Neural cell (in vitro differentiated cells): ENCODE results near the gene HIVEP3. TPM values are rescaled to one million over a fixed set of nuclear protein-coding genes. Genes with fewer than 3 reads are reported as not detected.

Experiments
- H2AFZ ChIP-seq: fragments of 200-600, 300-800 bp; sonication (generic), shearing (Covaris generic); 2 replicates; pipeline ENCODE4 v1.6.0; 2014; ENCODE audit warnings: low read depth, mild to moderate bottlenecking, antibody characterized with exemption, low read length, moderate library complexity
- H3F3A ChIP-seq: fragments of 200-600 bp; shearing (Covaris generic); 2 replicates; pipeline ENCODE4 v1.6.1; 2016; ENCODE audit warnings: mild to moderate bottlenecking, moderate library complexity, mixed read lengths, antibody characterized with exemption, low read length; ENCODE audit not compliant: insufficient read depth, poor library complexity, severe bottlenecking
- H3K27ac ChIP-seq: fragments of 200-600, 300-800 bp; sonication (generic), shearing (Covaris generic); 2 replicates; pipeline ENCODE4 v1.5.1; 2014; ENCODE audit warnings: mild to moderate bottlenecking, low read length, moderate library complexity
- H3K27me3 ChIP-seq: fragments of 300-800, 200-600 bp; sonication (generic), shearing (Covaris generic); 2 replicates; pipeline ENCODE4 v1.6.0; 2014; ENCODE audit warnings: mild to moderate bottlenecking, low read depth, low read length, moderate library complexity; ENCODE audit not compliant: insufficient read depth
- H3K36me3 ChIP-seq: fragments of 300-800, 200-600 bp; sonication (generic), shearing (Covaris generic); 2 replicates; pipeline ENCODE4 v1.5.1; 2014; ENCODE audit warnings: mild to moderate bottlenecking, antibody characterized with exemption, low read length, moderate library complexity; ENCODE audit not compliant: insufficient read depth
- H3K4me2 ChIP-seq: fragments of 300-800, 200-600 bp; sonication (generic), shearing (Covaris generic); 2 replicates; pipeline ENCODE4 v1.6.0; 2014; ENCODE audit warnings: mild to moderate bottlenecking, low read length
- H3K4me3 ChIP-seq: fragments of 300-800, 200-600 bp; sonication (generic), shearing (Covaris generic); 2 replicates; pipeline ENCODE4 v1.5.1; 2014; ENCODE audit warnings: mild to moderate bottlenecking, low read length, moderate library complexity
- H3K79me2 ChIP-seq: fragments of 200-600 bp; shearing (Covaris generic); replicated peaks from 2 replicates; pipeline ENCODE4 v1.6.0; 2014; ENCODE audit warnings: mild to moderate bottlenecking, low read length, moderate library complexity; ENCODE audit not compliant: insufficient read depth
- H3K9ac ChIP-seq: fragments of 300-800, 200-600 bp; sonication (generic), shearing (Covaris generic); 2 replicates; pipeline ENCODE4 v1.6.1; 2016; ENCODE audit warnings: mild to moderate bottlenecking, low read length, mixed read lengths
- H3K9me2 ChIP-seq: fragments of 200-600 bp; shearing (Covaris generic); 2 replicates; pipeline ENCODE4 v1.6.1; 2016; ENCODE audit warnings: mild to moderate bottlenecking, low read length, mixed read lengths; ENCODE audit not compliant: insufficient read depth
- H3K9me3 ChIP-seq: fragments of 200-600, 300-800 bp; sonication (generic), shearing (Covaris generic); 2 replicates; pipeline ENCODE4 v1.6.1; 2016; ENCODE audit warnings: mild to moderate bottlenecking, mixed run types, low read length, moderate library complexity, mixed read lengths
- H4K20me1 ChIP-seq: fragments of 200-600 bp; shearing (Covaris generic); 2 replicates; pipeline ENCODE4 v1.6.1; 2016; ENCODE audit warnings: mild to moderate bottlenecking, mixed run types; ENCODE audit not compliant: insufficient read depth
- EP300 ChIP-seq: fragments of 450-650 bp; conservative IDR thresholded peaks from 2 replicates; pipeline ENCODE4 v1.6.1; 2014; ENCODE audit warnings: antibody characterized with exemption, mild to moderate bottlenecking, moderate library complexity; ENCODE audit not compliant: poor library complexity, severe bottlenecking
- EZH2 ChIP-seq: fragments of 200-600, 300-800 bp; shearing (Covaris generic), sonication (generic); IDR thresholded peaks from 2 replicates; pipeline ENCODE4 v1.6.1; 2014; ENCODE audit warnings: antibody characterized with exemption, low read length, borderline replicate concordance, mild to moderate bottlenecking; ENCODE audit not compliant: insufficient read depth, poor library complexity, severe bottlenecking
- MXI1 ChIP-seq: fragments of 450-650 bp; conservative IDR thresholded peaks from 2 replicates; pipeline ENCODE4 v1.6.1; 2014; ENCODE audit warnings: antibody characterized with exemption, mild to moderate bottlenecking; ENCODE audit not compliant: poor library complexity, severe bottlenecking
- POLR2AphosphoS5 ChIP-seq: IDR thresholded peaks from 2 replicates; pipeline ENCODE4 v1.6.1; 2012
- RAD21 ChIP-seq: fragments of 450-650 bp; conservative IDR thresholded peaks from 2 replicates; pipeline ENCODE4 v1.6.1; 2014; ENCODE audit warnings: antibody characterized with exemption, mild to moderate bottlenecking, moderate library complexity
- SMC3 ChIP-seq: fragments of 450-650 bp; conservative IDR thresholded peaks from 2 replicates; pipeline ENCODE4 v1.6.1; 2014; ENCODE audit warnings: antibody characterized with exemption, mild to moderate bottlenecking, moderate library complexity; ENCODE audit not compliant: poor library complexity
- TAF1 ChIP-seq: IDR thresholded peaks from 2 replicates; pipeline ENCODE4 v1.6.1; 2012; ENCODE audit warnings: low read depth
- polyA plus RNA-seq: library from polyadenylated mRNA; depleted of rRNA; stranded (reverse); fragments of >200 nt; gene quantifications from 2 replicates; pipeline ENCODE4 v1.2.3, GENCODE V29; 2014
- TF ChIP-seq, protein P1 (sequence below): fragments of 450-650 bp; IDR thresholded peaks from 2 replicates; pipeline ENCODE4 v1.5.1; 2014; ENCODE audit warnings: antibody characterized with exemption, mild to moderate bottlenecking, moderate library complexity; ENCODE audit not compliant: poor library complexity, severe bottlenecking
- TF ChIP-seq, protein P2 (sequence below): IDR thresholded peaks from 2 replicates; pipeline ENCODE4 v1.6.1; 2012; ENCODE audit warnings: borderline replicate concordance

HIVEP3 gene
- polyA plus RNA-seq, 1 donor from 2014 or later = 2.6 TPM

DNA sequence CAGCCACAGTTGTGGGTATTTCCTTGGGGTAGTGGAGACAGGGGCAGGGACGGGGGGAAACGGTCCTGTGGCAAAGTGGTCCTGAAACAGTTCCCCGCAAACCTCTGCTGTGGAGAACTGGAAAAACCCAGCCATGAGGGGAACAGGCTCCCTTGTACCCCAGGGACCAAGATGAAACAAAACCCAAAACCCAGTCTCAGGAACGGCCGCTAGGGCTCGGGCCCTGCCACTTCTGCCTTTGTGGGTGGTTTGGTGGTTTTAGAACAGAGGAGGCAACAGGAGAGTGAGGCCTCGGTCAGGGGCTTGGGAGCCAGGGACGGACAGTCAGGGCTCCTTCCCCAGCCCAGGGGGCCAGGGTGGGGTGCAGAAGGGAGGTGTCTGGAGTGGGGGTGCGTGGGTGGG is 409.5 kb downstream of the HIVEP3 start:
- TF ChIP-seq, protein P1, sequence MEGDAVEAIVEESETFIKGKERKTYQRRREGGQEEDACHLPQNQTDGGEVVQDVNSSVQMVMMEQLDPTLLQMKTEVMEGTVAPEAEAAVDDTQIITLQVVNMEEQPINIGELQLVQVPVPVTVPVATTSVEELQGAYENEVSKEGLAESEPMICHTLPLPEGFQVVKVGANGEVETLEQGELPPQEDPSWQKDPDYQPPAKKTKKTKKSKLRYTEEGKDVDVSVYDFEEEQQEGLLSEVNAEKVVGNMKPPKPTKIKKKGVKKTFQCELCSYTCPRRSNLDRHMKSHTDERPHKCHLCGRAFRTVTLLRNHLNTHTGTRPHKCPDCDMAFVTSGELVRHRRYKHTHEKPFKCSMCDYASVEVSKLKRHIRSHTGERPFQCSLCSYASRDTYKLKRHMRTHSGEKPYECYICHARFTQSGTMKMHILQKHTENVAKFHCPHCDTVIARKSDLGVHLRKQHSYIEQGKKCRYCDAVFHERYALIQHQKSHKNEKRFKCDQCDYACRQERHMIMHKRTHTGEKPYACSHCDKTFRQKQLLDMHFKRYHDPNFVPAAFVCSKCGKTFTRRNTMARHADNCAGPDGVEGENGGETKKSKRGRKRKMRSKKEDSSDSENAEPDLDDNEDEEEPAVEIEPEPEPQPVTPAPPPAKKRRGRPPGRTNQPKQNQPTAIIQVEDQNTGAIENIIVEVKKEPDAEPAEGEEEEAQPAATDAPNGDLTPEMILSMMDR = no peak
- no peak for TF ChIP-seq MXI1
- TF ChIP-seq, protein P2, sequence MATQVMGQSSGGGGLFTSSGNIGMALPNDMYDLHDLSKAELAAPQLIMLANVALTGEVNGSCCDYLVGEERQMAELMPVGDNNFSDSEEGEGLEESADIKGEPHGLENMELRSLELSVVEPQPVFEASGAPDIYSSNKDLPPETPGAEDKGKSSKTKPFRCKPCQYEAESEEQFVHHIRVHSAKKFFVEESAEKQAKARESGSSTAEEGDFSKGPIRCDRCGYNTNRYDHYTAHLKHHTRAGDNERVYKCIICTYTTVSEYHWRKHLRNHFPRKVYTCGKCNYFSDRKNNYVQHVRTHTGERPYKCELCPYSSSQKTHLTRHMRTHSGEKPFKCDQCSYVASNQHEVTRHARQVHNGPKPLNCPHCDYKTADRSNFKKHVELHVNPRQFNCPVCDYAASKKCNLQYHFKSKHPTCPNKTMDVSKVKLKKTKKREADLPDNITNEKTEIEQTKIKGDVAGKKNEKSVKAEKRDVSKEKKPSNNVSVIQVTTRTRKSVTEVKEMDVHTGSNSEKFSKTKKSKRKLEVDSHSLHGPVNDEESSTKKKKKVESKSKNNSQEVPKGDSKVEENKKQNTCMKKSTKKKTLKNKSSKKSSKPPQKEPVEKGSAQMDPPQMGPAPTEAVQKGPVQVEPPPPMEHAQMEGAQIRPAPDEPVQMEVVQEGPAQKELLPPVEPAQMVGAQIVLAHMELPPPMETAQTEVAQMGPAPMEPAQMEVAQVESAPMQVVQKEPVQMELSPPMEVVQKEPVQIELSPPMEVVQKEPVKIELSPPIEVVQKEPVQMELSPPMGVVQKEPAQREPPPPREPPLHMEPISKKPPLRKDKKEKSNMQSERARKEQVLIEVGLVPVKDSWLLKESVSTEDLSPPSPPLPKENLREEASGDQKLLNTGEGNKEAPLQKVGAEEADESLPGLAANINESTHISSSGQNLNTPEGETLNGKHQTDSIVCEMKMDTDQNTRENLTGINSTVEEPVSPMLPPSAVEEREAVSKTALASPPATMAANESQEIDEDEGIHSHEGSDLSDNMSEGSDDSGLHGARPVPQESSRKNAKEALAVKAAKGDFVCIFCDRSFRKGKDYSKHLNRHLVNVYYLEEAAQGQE = no peak
- no peak for TF ChIP-seq EP300
- no peak for TF ChIP-seq EZH2
- TF ChIP-seq RAD21 = no peak
- no peak for TF ChIP-seq POLR2AphosphoS5
- TF ChIP-seq TAF1 = no peak
- TF ChIP-seq SMC3 = no peak
- Histone ChIP-seq H3K9ac (no peak overlapping the region), H3K4me2 (no peak overlapping the region), H3K27ac (no peak overlapping the region), H3F3A (no peaks in the 10 kb centered on the region), H3K9me3 (no peaks in the 10 kb centered on the region), H3K9me2 (no peaks in the 10 kb centered on the region), H3K79me2 (no peaks in the 10 kb centered on the region), H2AFZ (no peak overlapping the region), H3K27me3 (no peaks in the 10 kb centered on the region), H4K20me1 (no peaks in the 10 kb centered on the region), H3K4me3 (no peak overlapping the region), H3K36me3 (no peaks in the 10 kb centered on the region)

DNA sequence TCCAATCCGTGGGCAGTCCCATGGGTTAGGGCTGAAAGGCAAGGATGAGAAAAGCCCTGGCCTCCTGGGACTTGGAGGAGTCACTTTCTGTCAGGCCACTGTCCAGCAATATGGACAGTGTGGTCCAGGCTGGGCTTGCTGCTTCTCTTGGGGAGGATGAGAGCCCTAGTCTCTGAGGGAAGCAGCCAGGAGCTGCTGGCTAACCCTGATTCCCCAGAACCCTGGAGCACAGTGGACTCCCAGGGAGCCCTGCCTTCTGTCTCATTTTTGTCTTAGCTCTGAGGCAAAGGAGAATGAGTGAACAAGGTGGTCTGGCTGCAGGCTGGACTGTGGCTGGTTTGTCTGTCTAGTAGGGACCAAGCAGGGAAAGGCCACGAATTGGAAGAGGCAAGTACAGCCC is 410.4 kb downstream of the HIVEP3 start:
- Histone ChIP-seq H2AFZ (no peak overlapping the region), H3K9me2 (no peaks in the 10 kb centered on the region), H3K36me3 (no peaks in the 10 kb centered on the region), H4K20me1 (no peaks in the 10 kb centered on the region), H3K4me2 (no peak overlapping the region), H3K4me3 (no peak overlapping the region), H3K27ac (no peak overlapping the region), H3K9ac (no peak overlapping the region), H3F3A (no peaks in the 10 kb centered on the region), H3K9me3 (no peaks in the 10 kb centered on the region), H3K27me3 (no peaks in the 10 kb centered on the region), H3K79me2 (no peaks in the 10 kb centered on the region)
- TF ChIP-seq MXI1 = no peak
- TF ChIP-seq, protein P1 = no peak
